ENCODE results near the gene SLC50A1. TPM values are rescaled to one million over a fixed set of nuclear protein-coding genes. Genes with fewer than 3 reads are reported as not detected.

The SLC50A1 gene
- total RNA-seq, 1 donor from 2014 or later = 27.8 TPM

DNA sequence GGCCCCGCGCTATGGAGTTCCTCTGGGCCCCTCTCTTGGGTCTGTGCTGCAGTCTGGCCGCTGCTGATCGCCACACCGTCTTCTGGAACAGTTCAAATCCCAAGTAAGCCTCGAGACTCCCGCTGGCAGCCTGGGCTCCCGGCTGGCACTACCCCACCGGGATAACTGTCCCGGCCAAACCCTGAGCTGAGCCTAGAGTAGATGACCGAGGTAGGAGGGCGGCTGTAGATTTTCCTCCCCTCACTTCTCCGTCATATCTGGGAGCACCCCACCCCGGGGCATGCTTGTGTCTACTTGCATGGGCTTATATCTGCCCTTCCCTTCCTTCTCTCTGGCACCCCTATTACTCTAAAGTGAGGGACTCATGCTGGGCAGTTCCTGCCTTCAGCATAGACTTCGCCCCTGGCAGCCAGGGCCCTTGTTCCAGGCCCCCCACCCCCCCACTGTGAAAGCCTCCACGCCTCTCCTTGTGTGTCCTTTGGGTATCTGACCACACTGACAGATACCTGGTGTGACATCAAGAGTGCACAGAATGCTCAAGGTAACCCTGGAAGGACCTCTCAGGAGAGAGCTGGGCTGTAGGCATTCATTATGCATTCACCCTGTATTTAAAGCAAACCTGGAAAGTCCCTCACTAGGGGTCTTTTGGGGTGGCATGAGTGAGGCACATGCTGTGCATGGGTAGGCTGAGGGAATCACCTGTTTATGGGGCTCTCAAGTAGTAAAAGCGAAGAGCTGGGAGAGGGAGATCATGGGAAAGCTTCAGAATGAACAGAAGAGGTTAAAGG is 7.5 kb upstream of the SLC50A1 start:
- Mint-ChIP-seq H3K9me3 (no peaks in the 10 kb centered on the region), H3K36me3 (peaks cover 13% of the 10 kb centered on the region), H3K27me3 (peaks cover 52% of the 10 kb centered on the region), H3K4me1 (ENCODE audit: unreplicated experiment) (peaks cover 37% of the 10 kb centered on the region), H3K4me3 (peak overlapping the region; percentile 92), H3K27ac (peak overlapping the region; percentile 100)
- no peak for DNase-seq (ENCODE audit: extremely low spot score, unreplicated experiment)
- TF ChIP-seq, protein P1, sequence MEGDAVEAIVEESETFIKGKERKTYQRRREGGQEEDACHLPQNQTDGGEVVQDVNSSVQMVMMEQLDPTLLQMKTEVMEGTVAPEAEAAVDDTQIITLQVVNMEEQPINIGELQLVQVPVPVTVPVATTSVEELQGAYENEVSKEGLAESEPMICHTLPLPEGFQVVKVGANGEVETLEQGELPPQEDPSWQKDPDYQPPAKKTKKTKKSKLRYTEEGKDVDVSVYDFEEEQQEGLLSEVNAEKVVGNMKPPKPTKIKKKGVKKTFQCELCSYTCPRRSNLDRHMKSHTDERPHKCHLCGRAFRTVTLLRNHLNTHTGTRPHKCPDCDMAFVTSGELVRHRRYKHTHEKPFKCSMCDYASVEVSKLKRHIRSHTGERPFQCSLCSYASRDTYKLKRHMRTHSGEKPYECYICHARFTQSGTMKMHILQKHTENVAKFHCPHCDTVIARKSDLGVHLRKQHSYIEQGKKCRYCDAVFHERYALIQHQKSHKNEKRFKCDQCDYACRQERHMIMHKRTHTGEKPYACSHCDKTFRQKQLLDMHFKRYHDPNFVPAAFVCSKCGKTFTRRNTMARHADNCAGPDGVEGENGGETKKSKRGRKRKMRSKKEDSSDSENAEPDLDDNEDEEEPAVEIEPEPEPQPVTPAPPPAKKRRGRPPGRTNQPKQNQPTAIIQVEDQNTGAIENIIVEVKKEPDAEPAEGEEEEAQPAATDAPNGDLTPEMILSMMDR (conservative IDR thresholded peaks at IDR 0.05) = no peak

DNA sequence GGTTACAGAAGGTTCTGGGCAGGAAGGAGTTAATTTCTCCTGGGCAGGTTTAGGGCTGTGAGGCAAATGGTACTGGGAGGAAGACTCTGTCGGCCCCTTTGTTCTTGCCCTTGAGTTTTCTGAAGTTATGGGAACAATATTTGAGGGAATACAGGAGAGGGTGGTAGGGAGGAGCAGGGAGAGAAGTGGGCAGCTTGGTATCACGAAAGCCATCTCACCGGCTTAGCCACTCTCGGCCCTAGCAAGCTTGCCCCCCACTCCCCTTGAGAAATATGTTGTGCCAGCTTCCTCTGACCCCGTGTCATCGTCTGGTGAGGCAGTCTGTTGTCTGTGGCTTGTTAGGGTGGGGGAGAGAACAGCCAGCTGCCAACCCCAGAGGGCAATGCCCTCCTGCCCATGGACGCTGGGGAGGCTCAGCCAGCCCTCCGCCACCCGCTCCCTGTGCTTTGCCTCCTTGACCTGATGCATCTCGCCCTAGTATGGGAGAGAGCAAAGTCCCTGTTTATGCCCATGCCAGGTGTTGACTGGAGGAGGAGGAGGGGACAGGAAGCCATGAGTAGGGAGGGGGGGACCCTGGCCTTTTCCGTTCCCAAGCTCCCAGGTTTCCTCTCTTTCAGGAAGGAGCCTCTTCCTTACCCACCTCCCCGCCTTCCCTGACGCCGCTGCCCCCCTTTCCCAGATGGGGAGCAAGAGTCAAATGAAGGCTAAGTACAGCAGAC is 6.7 kb upstream of the SLC50A1 start:
- Mint-ChIP-seq H3K27me3 (peaks cover 48% of the 10 kb centered on the region), H3K4me1 (ENCODE audit: unreplicated experiment) (peaks cover 42% of the 10 kb centered on the region), H3K9me3 (no peaks in the 10 kb centered on the region), H3K36me3 (peaks cover 17% of the 10 kb centered on the region), H3K27ac (peak overlapping the region; percentile 100), H3K4me3 (peak overlapping the region; percentile 92)
- no peak for DNase-seq (ENCODE audit: extremely low spot score, unreplicated experiment)
- TF ChIP-seq, protein P1 (conservative IDR thresholded peaks at IDR 0.05) = no peak

DNA sequence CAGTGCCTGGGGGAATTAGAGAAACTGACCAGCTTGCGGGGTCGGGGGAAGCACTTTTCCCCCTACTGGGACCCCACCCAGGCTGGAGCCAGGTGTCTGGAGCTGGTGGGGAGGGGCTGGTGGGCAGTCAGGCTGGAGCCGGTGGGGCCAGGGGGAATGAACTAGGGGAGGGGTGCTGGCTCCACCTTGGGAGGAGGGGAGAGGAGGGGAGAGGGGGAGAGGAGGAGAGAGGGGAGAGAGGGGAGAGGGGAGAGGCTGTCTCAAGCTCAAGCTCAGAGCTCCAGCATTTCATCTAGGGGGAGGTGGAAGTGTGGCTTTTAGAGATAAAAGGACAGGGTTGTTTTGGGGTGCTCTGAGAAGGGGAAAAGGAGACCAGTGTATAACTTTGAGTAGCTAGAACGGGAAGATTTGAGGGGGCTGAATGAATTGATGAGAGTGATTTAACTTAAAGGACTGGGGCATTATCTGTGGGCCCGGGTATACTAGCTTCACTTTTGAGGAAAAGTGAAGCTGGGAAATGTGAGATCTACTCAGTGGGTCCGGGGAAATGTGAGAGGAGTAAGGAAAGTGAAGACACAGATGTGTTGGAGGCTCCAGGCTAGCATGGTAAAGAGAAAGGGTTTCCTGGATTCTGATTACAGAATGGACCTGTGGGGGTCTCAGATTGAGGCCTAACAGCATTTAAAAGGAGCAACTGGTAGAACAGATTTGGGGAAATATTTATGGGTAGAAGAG is 5.2 kb upstream of the SLC50A1 start:
- Mint-ChIP-seq H3K4me1 (ENCODE audit: unreplicated experiment) (peaks cover 49% of the 10 kb centered on the region), H3K4me3 (peak overlapping the region; percentile 92), H3K27me3 (peaks cover 33% of the 10 kb centered on the region), H3K9me3 (no peaks in the 10 kb centered on the region), H3K36me3 (peaks cover 21% of the 10 kb centered on the region), H3K27ac (peak overlapping the region; percentile 100)
- DNase-seq (ENCODE audit: extremely low spot score, unreplicated experiment) = no peak
- TF ChIP-seq, protein P1 (conservative IDR thresholded peaks at IDR 0.05) = no peak

DNA sequence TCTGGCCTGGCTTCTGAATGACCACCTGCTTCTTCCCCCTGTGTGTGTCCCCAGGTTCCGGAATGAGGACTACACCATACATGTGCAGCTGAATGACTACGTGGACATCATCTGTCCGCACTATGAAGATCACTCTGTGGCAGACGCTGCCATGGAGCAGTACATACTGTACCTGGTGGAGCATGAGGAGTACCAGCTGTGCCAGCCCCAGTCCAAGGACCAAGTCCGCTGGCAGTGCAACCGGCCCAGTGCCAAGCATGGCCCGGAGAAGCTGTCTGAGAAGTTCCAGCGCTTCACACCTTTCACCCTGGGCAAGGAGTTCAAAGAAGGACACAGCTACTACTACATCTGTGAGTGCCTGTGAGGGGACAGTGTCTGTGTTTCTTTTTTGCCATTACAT is 4.4 kb upstream of the SLC50A1 start:
- Mint-ChIP-seq H3K36me3 (peaks cover 21% of the 10 kb centered on the region), H3K9me3 (no peaks in the 10 kb centered on the region), H3K27ac (peak overlapping the region; percentile 100), H3K4me1 (ENCODE audit: unreplicated experiment) (peaks cover 45% of the 10 kb centered on the region), H3K27me3 (peaks cover 27% of the 10 kb centered on the region), H3K4me3 (peak overlapping the region; percentile 92)
- no peak for DNase-seq (ENCODE audit: extremely low spot score, unreplicated experiment)
- TF ChIP-seq, protein P1 (conservative IDR thresholded peaks at IDR 0.05) = no peak

GRCh38 chr1:155131856-155132255 is 3.8 kb upstream of the SLC50A1 start:
- DNase-seq (ENCODE audit: extremely low spot score, unreplicated experiment) = no peak
- Mint-ChIP-seq H3K27me3 (peaks cover 22% of the 10 kb centered on the region), H3K4me1 (ENCODE audit: unreplicated experiment) (peaks cover 43% of the 10 kb centered on the region), H3K36me3 (peaks cover 21% of the 10 kb centered on the region), H3K4me3 (peak overlapping the region; percentile 70), H3K9me3 (no peaks in the 10 kb centered on the region), H3K27ac (peak overlapping the region; percentile 100)
- TF ChIP-seq, protein P1 (conservative IDR thresholded peaks at IDR 0.05) = no peak

Data from type B pancreatic cell (in vitro differentiated cells).